ENCODE data around the gene SPON1.
A peak's percentile ranks its signal among the peaks of the same experiment; 100 is the strongest.

The SPON1 gene

DNA sequence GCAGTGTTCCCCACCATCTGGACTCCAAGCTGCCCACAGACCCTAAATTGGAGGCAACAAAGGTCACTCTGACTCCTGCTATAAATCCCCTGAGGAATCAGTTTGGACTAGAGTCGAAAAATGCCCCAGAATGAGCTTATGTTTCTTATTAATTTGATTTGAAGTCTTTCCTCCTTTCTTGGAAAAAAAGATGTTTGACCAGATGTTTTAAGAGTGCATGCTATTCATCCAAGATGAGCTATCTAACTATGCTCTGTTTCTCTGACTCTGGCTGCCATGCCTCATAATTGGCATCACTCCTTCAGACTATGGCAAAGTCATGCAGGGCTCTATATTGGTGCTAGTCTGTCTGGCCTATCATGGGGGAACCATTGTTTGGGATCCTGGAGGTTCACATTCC is 174.0 kb downstream of the SPON1 start:
- Histone ChIP-seq H3K4me2 (ENCODE audit: low read length, poor library complexity, severe bottlenecking) (no peak overlapping the region), H2BK15ac (ENCODE audit: low read depth, poor library complexity, severe bottlenecking) (no peak overlapping the region), H4K8ac (ENCODE audit: low read length) (no peak overlapping the region), H3K14ac (ENCODE audit: low read length in 2 of 2) (no peak overlapping the region), H3K23ac (ENCODE audit: low read length in 2 of 2) (no peak overlapping the region), H3K18ac (ENCODE audit: low read depth in 1 of 2, low read length in 2 of 2) (no peak overlapping the region), H3K27me3 (ENCODE audit: control insufficient read depth in 1 of 2, insufficient read depth in 1 of 2, low read length in 2 of 2) (peaks cover 0 to 5% of the 10 kb centered on the region in 2 experiments), H3K79me1 (replicated peaks; ENCODE audit: low read length, poor library complexity, severe bottlenecking) (no peaks in the 10 kb centered on the region), H4K91ac (ENCODE audit: low read length) (no peak overlapping the region), H2AFZ (ENCODE audit: low read depth, low read length) (no peak overlapping the region), H3K4me1 (ENCODE audit: control insufficient read depth, insufficient read depth, low read depth, low read length) (no peaks in the 10 kb centered on the region), H3K36me3 (ENCODE audit: control insufficient read depth in 1 of 2, insufficient read depth in 2 of 2, low read depth in 1 of 2, low read length in 2 of 2) (peaks cover 0 to 2% of the 10 kb centered on the region in 2 experiments), H3K27ac (ENCODE audit: low read length, poor library complexity, severe bottlenecking) (no peak overlapping the region), H3K9me3 (ENCODE audit: control insufficient read depth, low read length) (no peaks in the 10 kb centered on the region), H2BK5ac (ENCODE audit: low read depth, low read length, poor library complexity, severe bottlenecking) (no peak overlapping the region), H3K9ac (ENCODE audit: low read length) (no peak overlapping the region), H2AK5ac (ENCODE audit: low read length, severe bottlenecking) (no peak overlapping the region), H2BK12ac (ENCODE audit: low read length in 2 of 2) (no peak overlapping the region), H3K4me3 (ENCODE audit: insufficient read depth in 1 of 2, low read depth in 1 of 2, low read length in 2 of 2) (no peak overlapping the region), H2BK120ac (ENCODE audit: low read depth, low read length) (no peak overlapping the region), H3K4ac (ENCODE audit: low read depth in 1 of 2, low read length in 2 of 2) (no peak overlapping the region)
- no peak for DNase-seq
- no CpG with 5 or more reads among the region's 1 CpG for WGBS

DNA sequence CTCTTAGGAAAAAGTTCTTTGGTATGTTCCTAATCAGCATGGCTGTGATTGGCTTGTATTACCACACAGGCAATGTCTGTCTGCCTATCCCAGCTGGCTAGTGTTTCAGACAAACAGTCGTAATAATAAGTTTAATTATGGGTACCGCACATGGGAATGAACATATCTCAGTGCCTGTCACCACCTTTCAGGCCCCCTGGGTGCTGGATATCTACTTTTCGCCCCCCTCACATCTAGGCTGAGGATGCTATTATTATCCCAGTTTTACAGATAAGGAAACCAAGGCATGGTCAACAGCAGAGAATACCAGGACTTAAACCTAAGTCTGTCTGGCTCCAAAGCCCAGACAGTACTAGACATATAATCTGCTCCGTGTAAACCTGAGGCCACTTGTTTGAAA is 174.8 kb downstream of the SPON1 start:
- no peak overlapping the region for H3K9ac ChIP-seq (ENCODE audit: low read length)
- no peak overlapping the region for H2BK5ac ChIP-seq (ENCODE audit: low read depth, low read length, poor library complexity, severe bottlenecking)
- no peaks in the 10 kb centered on the region for H3K4me1 ChIP-seq (ENCODE audit: control insufficient read depth, insufficient read depth, low read depth, low read length)
- H2AK5ac ChIP-seq (ENCODE audit: low read length, severe bottlenecking): no peak overlapping the region
- H3K27ac ChIP-seq (ENCODE audit: low read length, poor library complexity, severe bottlenecking): no peak overlapping the region
- no peak overlapping the region for H2BK15ac ChIP-seq (ENCODE audit: low read depth, poor library complexity, severe bottlenecking)
- no peaks in the 10 kb centered on the region for H3K79me1 ChIP-seq (replicated peaks; ENCODE audit: low read length, poor library complexity, severe bottlenecking)
- no peak overlapping the region for H3K18ac ChIP-seq (ENCODE audit: low read depth in 1 of 2, low read length in 2 of 2)
- no peak overlapping the region for H4K8ac ChIP-seq (ENCODE audit: low read length)
- DNase-seq: no peak
- H4K91ac ChIP-seq (ENCODE audit: low read length): no peak overlapping the region
- no peak overlapping the region for H2AFZ ChIP-seq (ENCODE audit: low read depth, low read length)
- H2BK120ac ChIP-seq (ENCODE audit: low read depth, low read length): no peak overlapping the region
- H3K9me3 ChIP-seq (ENCODE audit: control insufficient read depth, low read length): no peaks in the 10 kb centered on the region
- H2BK12ac ChIP-seq (ENCODE audit: low read length in 2 of 2): no peak overlapping the region
- 83% methylated on average over 4 of the region's 4 CpGs for WGBS
- no peak overlapping the region for H3K23ac ChIP-seq (ENCODE audit: low read length in 2 of 2)
- H3K36me3 ChIP-seq (ENCODE audit: control insufficient read depth in 1 of 2, insufficient read depth in 2 of 2, low read depth in 1 of 2, low read length in 2 of 2): peaks cover 0 to 2% of the 10 kb centered on the region in 2 experiments
- H3K4me2 ChIP-seq (ENCODE audit: low read length, poor library complexity, severe bottlenecking): no peak overlapping the region
- no peak overlapping the region for H3K4ac ChIP-seq (ENCODE audit: low read depth in 1 of 2, low read length in 2 of 2)
- H3K14ac ChIP-seq (ENCODE audit: low read length in 2 of 2): no peak overlapping the region
- H3K27me3 ChIP-seq (ENCODE audit: control insufficient read depth in 1 of 2, insufficient read depth in 1 of 2, low read length in 2 of 2): peaks cover 0 to 5% of the 10 kb centered on the region in 2 experiments
- no peak overlapping the region for H3K4me3 ChIP-seq (ENCODE audit: insufficient read depth in 1 of 2, low read depth in 1 of 2, low read length in 2 of 2)

DNA sequence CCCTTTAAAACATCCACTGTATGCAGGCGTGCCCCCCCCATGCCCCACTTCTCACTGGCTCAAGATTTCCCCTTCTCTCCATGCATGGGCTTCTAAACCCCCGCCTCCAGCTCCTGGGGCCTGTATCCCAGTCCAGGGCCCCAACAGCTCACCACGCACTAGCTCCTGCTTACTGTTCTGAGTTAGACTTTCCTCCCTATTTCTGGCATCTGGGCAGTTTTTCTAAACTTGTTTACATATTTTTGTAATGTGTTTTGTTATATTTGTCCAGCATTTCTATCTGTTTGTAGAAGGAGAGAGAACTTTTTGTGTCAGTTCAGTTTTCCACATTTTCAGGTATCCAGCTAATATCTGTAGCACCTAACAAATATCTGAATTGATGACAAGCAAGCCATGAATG is 178.5 kb downstream of the SPON1 start:
- no peak overlapping the region for H3K4ac ChIP-seq (ENCODE audit: low read depth in 1 of 2, low read length in 2 of 2)
- H3K79me1 ChIP-seq (replicated peaks; ENCODE audit: low read length, poor library complexity, severe bottlenecking): no peaks in the 10 kb centered on the region
- H3K4me1 ChIP-seq (ENCODE audit: control insufficient read depth, insufficient read depth, low read depth, low read length): no peaks in the 10 kb centered on the region
- no peak overlapping the region for H3K4me2 ChIP-seq (ENCODE audit: low read length, poor library complexity, severe bottlenecking)
- no peak overlapping the region for H2BK120ac ChIP-seq (ENCODE audit: low read depth, low read length)
- peaks cover 0 to 2% of the 10 kb centered on the region in 2 experiments for H3K36me3 ChIP-seq (ENCODE audit: control insufficient read depth in 1 of 2, insufficient read depth in 2 of 2, low read depth in 1 of 2, low read length in 2 of 2)
- no peak overlapping the region for H3K4me3 ChIP-seq (ENCODE audit: insufficient read depth in 1 of 2, low read depth in 1 of 2, low read length in 2 of 2)
- H3K23ac ChIP-seq (ENCODE audit: low read length in 2 of 2): no peak overlapping the region
- H2BK12ac ChIP-seq (ENCODE audit: low read length in 2 of 2): no peak overlapping the region
- 64% methylated on average over 2 of the region's 3 CpGs for WGBS
- H2BK15ac ChIP-seq (ENCODE audit: low read depth, poor library complexity, severe bottlenecking): no peak overlapping the region
- no peaks in the 10 kb centered on the region for H3K9me3 ChIP-seq (ENCODE audit: control insufficient read depth, low read length)
- no peak overlapping the region for H2AK5ac ChIP-seq (ENCODE audit: low read length, severe bottlenecking)
- no peak overlapping the region for H3K14ac ChIP-seq (ENCODE audit: low read length in 2 of 2)
- no peak overlapping the region for H2BK5ac ChIP-seq (ENCODE audit: low read depth, low read length, poor library complexity, severe bottlenecking)
- DNase-seq: no peak
- no peak overlapping the region for H3K9ac ChIP-seq (ENCODE audit: low read length)
- peaks cover 0 to 3% of the 10 kb centered on the region in 2 experiments for H3K27me3 ChIP-seq (ENCODE audit: control insufficient read depth in 1 of 2, insufficient read depth in 1 of 2, low read length in 2 of 2)
- H3K18ac ChIP-seq (ENCODE audit: low read depth in 1 of 2, low read length in 2 of 2): no peak overlapping the region
- peak overlapping the region; percentile 35 for H4K91ac ChIP-seq (ENCODE audit: low read length)
- no peak overlapping the region for H2AFZ ChIP-seq (ENCODE audit: low read depth, low read length)
- no peak overlapping the region for H3K27ac ChIP-seq (ENCODE audit: low read length, poor library complexity, severe bottlenecking)
- no peak overlapping the region for H4K8ac ChIP-seq (ENCODE audit: low read length)

DNA sequence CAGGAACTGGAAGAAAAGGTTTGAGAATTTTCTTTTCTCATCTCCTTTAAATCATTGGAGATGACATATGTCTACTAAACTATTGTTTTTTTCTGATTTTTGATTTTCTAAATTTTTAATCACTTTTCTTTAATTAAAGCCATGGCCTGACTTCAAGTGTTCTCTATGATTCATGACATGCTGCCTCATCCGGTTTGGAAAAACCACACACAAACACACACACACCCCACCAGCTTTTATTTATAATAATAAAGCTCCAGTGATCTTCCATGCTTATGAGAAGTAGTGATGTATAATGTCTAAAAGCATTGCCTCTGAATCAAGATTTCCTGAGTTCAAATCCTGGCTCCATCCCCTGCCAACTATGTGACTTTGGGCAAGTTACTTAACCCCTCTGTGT is 179.2 kb downstream of the SPON1 start:
- no peak for DNase-seq
- Histone ChIP-seq H3K79me1 (replicated peaks; ENCODE audit: low read length, poor library complexity, severe bottlenecking) (no peaks in the 10 kb centered on the region), H3K27ac (ENCODE audit: low read length, poor library complexity, severe bottlenecking) (no peak overlapping the region), H2AFZ (ENCODE audit: low read depth, low read length) (no peak overlapping the region), H4K91ac (ENCODE audit: low read length) (no peak overlapping the region), H3K9ac (ENCODE audit: low read length) (no peak overlapping the region), H2AK5ac (ENCODE audit: low read length, severe bottlenecking) (no peak overlapping the region), H3K36me3 (ENCODE audit: control insufficient read depth in 1 of 2, insufficient read depth in 2 of 2, low read depth in 1 of 2, low read length in 2 of 2) (peaks cover 0 to 2% of the 10 kb centered on the region in 2 experiments), H2BK12ac (ENCODE audit: low read length in 2 of 2) (no peak overlapping the region), H2BK15ac (ENCODE audit: low read depth, poor library complexity, severe bottlenecking) (no peak overlapping the region), H3K23ac (ENCODE audit: low read length in 2 of 2) (no peak overlapping the region), H4K8ac (ENCODE audit: low read length) (no peak overlapping the region), H3K4me2 (ENCODE audit: low read length, poor library complexity, severe bottlenecking) (no peak overlapping the region), H3K27me3 (ENCODE audit: control insufficient read depth in 1 of 2, insufficient read depth in 1 of 2, low read length in 2 of 2) (peaks cover 0 to 3% of the 10 kb centered on the region in 2 experiments), H2BK120ac (ENCODE audit: low read depth, low read length) (no peak overlapping the region), H3K18ac (ENCODE audit: low read depth in 1 of 2, low read length in 2 of 2) (no peak overlapping the region), H3K4me3 (ENCODE audit: insufficient read depth in 1 of 2, low read depth in 1 of 2, low read length in 2 of 2) (no peak overlapping the region), H3K4me1 (ENCODE audit: control insufficient read depth, insufficient read depth, low read depth, low read length) (no peaks in the 10 kb centered on the region), H3K14ac (ENCODE audit: low read length in 2 of 2) (no peak overlapping the region), H3K9me3 (ENCODE audit: control insufficient read depth, low read length) (no peaks in the 10 kb centered on the region), H2BK5ac (ENCODE audit: low read depth, low read length, poor library complexity, severe bottlenecking) (no peak overlapping the region), H3K4ac (ENCODE audit: low read depth in 1 of 2, low read length in 2 of 2) (no peak overlapping the region)
- 88% methylated on average over 1 of the region's 1 CpG for WGBS
